HL-60 (cell line): Measurements from ENCODE around the gene BCL11A.

Experiments
- DNase-seq, 2 experiments: peaks; one replicate each; pipeline ENCODE4 v3.0.0-alpha.2; 2010 to 2020; ENCODE audit warnings: low read depth in 1 of 2, low spot score in 1 of 2
- H3K27ac ChIP-seq: fragments of 250-450 bp; sonication (Bioruptor Pico); replicated peaks from 2 replicates; pipeline ENCODE4 v1.5.1; 2020; ENCODE audit warnings: mild to moderate bottlenecking, moderate library complexity
- H3K27me3 ChIP-seq: fragments of 250-450 bp; sonication (Bioruptor Pico); 2 replicates; pipeline ENCODE4 v1.5.1; 2021; ENCODE audit warnings: mild to moderate bottlenecking, moderate library complexity; ENCODE audit not compliant: insufficient read depth, poor library complexity, severe bottlenecking
- H3K4me3 ChIP-seq: replicated peaks from 2 replicates; pipeline ENCODE4 v1.5.1; 2011; ENCODE audit warnings: mild to moderate bottlenecking, control low read depth, low read length; ENCODE audit not compliant: insufficient read depth
- CTCF ChIP-seq: IDR thresholded peaks from one replicate; pipeline ENCODE4 v1.5.1; 2011; ENCODE audit warnings: low read length, control low read depth, inconsistent platforms; ENCODE audit not compliant: insufficient read depth
- GABPA ChIP-seq: IDR thresholded peaks from 2 replicates; pipeline ENCODE4 v1.6.1; 2012; ENCODE audit warnings: low read depth
- POLR2AphosphoS5 ChIP-seq: IDR thresholded peaks from 2 replicates; pipeline ENCODE4 v1.6.1; 2012; ENCODE audit warnings: low read depth
- REST ChIP-seq: IDR thresholded peaks from 2 replicates; pipeline ENCODE4 v1.6.1; 2012; ENCODE audit warnings: low read depth; ENCODE audit not compliant: insufficient replicate concordance
- SPI1 ChIP-seq: IDR thresholded peaks from 2 replicates; pipeline ENCODE4 v1.6.1; 2012; ENCODE audit warnings: low read depth, mild to moderate bottlenecking, borderline replicate concordance

The BCL11A gene

GRCh38 chr2:60498127-60498815, 55.2 kb downstream of the BCL11A start:
- no peaks in the 10 kb centered on the region for H3K27me3 ChIP-seq
- DNase-seq: no peak
- no peak overlapping the region for H3K27ac ChIP-seq
- H3K4me3 ChIP-seq: no peak overlapping the region
- no peak for TF ChIP-seq SPI1
- TF ChIP-seq POLR2AphosphoS5: no peak
- no peak for TF ChIP-seq CTCF
- TF ChIP-seq GABPA: no peak
- TF ChIP-seq REST: no peak

GRCh38 chr2:60497500-60497899, 56.0 kb downstream of the BCL11A start:
- Histone ChIP-seq H3K27ac (no peak overlapping the region), H3K4me3 (no peak overlapping the region), H3K27me3 (no peaks in the 10 kb centered on the region)
- TF ChIP-seq CTCF: no peak
- TF ChIP-seq REST: no peak
- no peak for TF ChIP-seq POLR2AphosphoS5
- no peak for TF ChIP-seq GABPA
- TF ChIP-seq SPI1: no peak
- DNase-seq: no peak

GRCh38 chr2:60496956-60497355, 56.5 kb downstream of the BCL11A start:
- Histone ChIP-seq H3K27me3 (no peaks in the 10 kb centered on the region), H3K27ac (no peak overlapping the region), H3K4me3 (no peak overlapping the region)
- TF ChIP-seq SPI1: no peak
- TF ChIP-seq GABPA: no peak
- no peak for TF ChIP-seq POLR2AphosphoS5
- no peak for TF ChIP-seq REST
- no peak for TF ChIP-seq CTCF
- no peak for DNase-seq
